Calu3 (cell line): ENCODE data around the gene GLRA3. TPM values are rescaled to one million over a fixed set of nuclear protein-coding genes. Genes with fewer than 3 reads are reported as not detected.

Source experiments
- BruUV-seq: library from RNA; stranded (reverse); fragments of 400-500 nt; replicated peaks from 2 replicates; lab custom pipeline; 2021; lab: Mats Ljungman, UMichigan
- CTCF ChIA-PET: fragments of 300-600 bp; sonication (Branson Sonifier 250); formaldehyde crosslinking; loops from one replicate; lab custom pipeline; 2022; ENCODE audit warnings: antibody characterized with exemption; lab: Charles Lee
- DNase-seq: peaks from one replicate; pipeline ENCODE4 v3.0.0; 2022
- H3K27ac Mint-ChIP-seq: one replicate; pipeline ENCODE4 v1.8.0; 2022; ENCODE audit warnings: mixed read lengths; ENCODE audit not compliant: unreplicated experiment
- H3K27me3 Mint-ChIP-seq: one replicate; pipeline ENCODE4 v1.8.0; 2022; ENCODE audit warnings: mixed read lengths; ENCODE audit not compliant: unreplicated experiment
- H3K36me3 Mint-ChIP-seq: one replicate; pipeline ENCODE4 v1.8.0; 2022; ENCODE audit warnings: mild to moderate bottlenecking, moderate library complexity, mixed read lengths; ENCODE audit not compliant: insufficient read depth, unreplicated experiment
- H3K4me1 Mint-ChIP-seq: one replicate; pipeline ENCODE4 v1.8.0; 2022; ENCODE audit warnings: mild to moderate bottlenecking, low read depth, mixed read lengths; ENCODE audit not compliant: unreplicated experiment
- H3K4me3 Mint-ChIP-seq: one replicate; pipeline ENCODE4 v1.8.0; 2022; ENCODE audit warnings: mild to moderate bottlenecking, low read depth, moderate library complexity, mixed read lengths; ENCODE audit not compliant: unreplicated experiment
- H3K9me3 Mint-ChIP-seq: one replicate; pipeline ENCODE4 v1.8.0; 2022; ENCODE audit warnings: low read depth, mixed read lengths; ENCODE audit not compliant: unreplicated experiment
- intact Hi-C: fragments of 100-400 bp; cut with micrococcal nuclease; formaldehyde crosslinking; loops from one replicate; pipeline ENCODE4 v1.10.0; 2022; ENCODE audit not compliant: unreplicated experiment
- total RNA-seq: library from RNA; stranded (reverse); gene quantifications from 2 replicates; pipeline ENCODE4 v1.2.3, GENCODE V29; 2022
- TF ChIP-seq, protein P1 (sequence below): fragments of 200-600 bp; IDR thresholded peaks from one replicate; pipeline ENCODE4 v1.8.0; 2022; ENCODE audit warnings: antibody characterized with exemption; ENCODE audit not compliant: unreplicated experiment

GLRA3 gene
- total RNA-seq, 1 experiment from 2014 or later = 0.07 TPM

DNA sequence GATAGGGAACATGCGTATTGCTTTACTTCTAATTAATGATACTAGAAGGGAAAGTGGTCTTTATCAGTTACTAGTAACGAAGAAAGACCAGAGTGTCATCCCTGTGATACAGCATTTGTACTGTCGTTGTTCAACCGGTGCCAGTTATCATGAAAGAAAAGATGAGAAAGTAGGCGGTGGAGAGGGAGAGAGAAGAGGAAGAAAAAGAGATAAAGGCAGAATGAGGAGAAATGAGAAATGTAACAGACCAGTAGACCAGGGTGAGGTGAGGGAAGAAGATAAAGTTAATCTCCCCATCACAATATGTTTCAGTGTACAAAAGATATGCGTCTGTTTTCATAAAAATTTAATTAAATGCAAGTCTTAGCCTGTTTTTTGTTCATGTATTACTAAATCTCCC lies 171.6 kb downstream of the GLRA3 start:
- TF ChIP-seq, protein P1, sequence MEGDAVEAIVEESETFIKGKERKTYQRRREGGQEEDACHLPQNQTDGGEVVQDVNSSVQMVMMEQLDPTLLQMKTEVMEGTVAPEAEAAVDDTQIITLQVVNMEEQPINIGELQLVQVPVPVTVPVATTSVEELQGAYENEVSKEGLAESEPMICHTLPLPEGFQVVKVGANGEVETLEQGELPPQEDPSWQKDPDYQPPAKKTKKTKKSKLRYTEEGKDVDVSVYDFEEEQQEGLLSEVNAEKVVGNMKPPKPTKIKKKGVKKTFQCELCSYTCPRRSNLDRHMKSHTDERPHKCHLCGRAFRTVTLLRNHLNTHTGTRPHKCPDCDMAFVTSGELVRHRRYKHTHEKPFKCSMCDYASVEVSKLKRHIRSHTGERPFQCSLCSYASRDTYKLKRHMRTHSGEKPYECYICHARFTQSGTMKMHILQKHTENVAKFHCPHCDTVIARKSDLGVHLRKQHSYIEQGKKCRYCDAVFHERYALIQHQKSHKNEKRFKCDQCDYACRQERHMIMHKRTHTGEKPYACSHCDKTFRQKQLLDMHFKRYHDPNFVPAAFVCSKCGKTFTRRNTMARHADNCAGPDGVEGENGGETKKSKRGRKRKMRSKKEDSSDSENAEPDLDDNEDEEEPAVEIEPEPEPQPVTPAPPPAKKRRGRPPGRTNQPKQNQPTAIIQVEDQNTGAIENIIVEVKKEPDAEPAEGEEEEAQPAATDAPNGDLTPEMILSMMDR = no peak
- H3K27me3 Mint-ChIP-seq = no peaks in the 10 kb centered on the region
- intact Hi-C loops = no loop called here
- BruUV-seq = no TSS peak
- no peaks in the 10 kb centered on the region for H3K4me1 Mint-ChIP-seq
- no peak for DNase-seq
- no peaks in the 10 kb centered on the region for H3K9me3 Mint-ChIP-seq
- no peaks in the 10 kb centered on the region for H3K36me3 Mint-ChIP-seq
- CTCF ChIA-PET = no interaction called here
- H3K27ac Mint-ChIP-seq = no peak overlapping the region
- no peak overlapping the region for H3K4me3 Mint-ChIP-seq

DNA sequence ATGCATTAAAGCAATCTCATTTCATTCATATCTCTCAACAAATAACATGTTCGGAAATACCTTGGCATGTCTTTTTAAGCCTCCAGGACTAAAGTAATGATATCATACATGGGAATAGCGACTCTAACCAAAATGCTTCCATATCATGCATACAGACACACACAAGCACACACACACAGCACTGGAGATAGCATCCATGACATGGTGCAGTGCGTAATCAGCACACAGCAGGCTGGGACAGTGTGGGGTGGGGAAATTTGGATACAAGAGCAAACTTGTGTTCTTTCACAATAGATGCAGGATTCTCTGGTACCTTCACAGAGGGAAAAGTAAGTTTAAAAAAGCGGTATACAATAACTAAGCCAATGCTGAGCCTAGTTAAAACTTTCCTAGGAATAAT lies 174.4 kb downstream of the GLRA3 start:
- Mint-ChIP-seq H3K4me3 (no peak overlapping the region), H3K9me3 (no peaks in the 10 kb centered on the region), H3K27me3 (no peaks in the 10 kb centered on the region), H3K27ac (no peak overlapping the region), H3K4me1 (no peaks in the 10 kb centered on the region), H3K36me3 (no peaks in the 10 kb centered on the region)
- TF ChIP-seq, protein P1 = no peak
- CTCF ChIA-PET = no interaction called here
- DNase-seq = no peak
- intact Hi-C loops = no loop called here
- BruUV-seq = no TSS peak

- Mint-ChIP-seq H3K9me3 (no peaks in the 10 kb centered on the region), H3K27me3 (no peaks in the 10 kb centered on the region), H3K36me3 (no peaks in the 10 kb centered on the region), H3K4me3 (no peak overlapping the region), H3K4me1 (no peaks in the 10 kb centered on the region), H3K27ac (no peak overlapping the region)
- BruUV-seq = no TSS peak
- CTCF ChIA-PET = no interaction called here
- intact Hi-C loops = no loop called here
- no peak for DNase-seq
- TF ChIP-seq, protein P1 = no peak
Observed at GRCh38 chr4:174650711-174651355, 178.2 kb downstream of the GLRA3 start.

GRCh38 chr4:174648812-174649211 lies 180.2 kb downstream of the GLRA3 start:
- no peaks in the 10 kb centered on the region for H3K9me3 Mint-ChIP-seq
- intact Hi-C loops = no loop called here
- no peak overlapping the region for H3K4me3 Mint-ChIP-seq
- DNase-seq = no peak
- CTCF ChIA-PET = no interaction called here
- no peaks in the 10 kb centered on the region for H3K36me3 Mint-ChIP-seq
- TF ChIP-seq, protein P1 = no peak
- no peaks in the 10 kb centered on the region for H3K27me3 Mint-ChIP-seq
- no TSS peak for BruUV-seq
- no peaks in the 10 kb centered on the region for H3K4me1 Mint-ChIP-seq
- no peak overlapping the region for H3K27ac Mint-ChIP-seq
